Sigmoid colon (tissue), 4 donors: Measurements from ENCODE around the gene HLA-DMB.

Experiments used
- CTCF ChIP-seq, 4 experiments: fragments of 450-650 bp in 3 of 4; fragments of 200-600 bp in 1 of 4; IDR thresholded peaks; one replicate each; pipeline ENCODE4 v1.5.1; 2016 to 2019; ENCODE audit warnings: antibody characterized with exemption in 4 of 4, mild to moderate bottlenecking in 3 of 4, moderate library complexity in 2 of 4
- EP300 ChIP-seq, 4 donors: sonication (generic); formaldehyde crosslinking; IDR thresholded peaks; one replicate each; pipeline ENCODE4 v1.6.1; 2017; ENCODE audit warnings: antibody characterized with exemption in 4 of 4
- POLR2A ChIP-seq, 2 donors: fragments of 450-650 bp; IDR thresholded peaks; one replicate each; pipeline ENCODE4 v1.6.1; 2016; ENCODE audit warnings: antibody characterized with exemption in 2 of 2, mild to moderate bottlenecking in 2 of 2, moderate library complexity in 2 of 2
- POLR2AphosphoS5 ChIP-seq, 4 donors: sonication (generic); formaldehyde crosslinking; IDR thresholded peaks; one replicate each; pipeline ENCODE4 v1.6.1; 2017; ENCODE audit warnings: antibody characterized with exemption in 4 of 4

- TF ChIP-seq EP300 (IDR thresholded peaks at IDR 0.05): peak in 2 of 4 donors; percentile 48 to 82
- TF ChIP-seq CTCF (IDR thresholded peaks at IDR 0.05): no peak
- peak; percentile 99 for TF ChIP-seq POLR2A (IDR thresholded peaks at IDR 0.05)
- peak; percentile 98 to 100 (median 100) for TF ChIP-seq POLR2AphosphoS5 (IDR thresholded peaks at IDR 0.05)
These were observed 30.9 kb upstream of the HLA-DMB start for GRCh38 chr6:32971581-32972352.
